ENCODE measurements around the gene PMM2.
"Not testable (repeated sequence)": the region's sequence is repeated elsewhere in the genome, so short reads cannot be mapped to it uniquely, and the experiment has no call there.

Gene PMM2

GRCh38 chr16:8798174-8798527 lies 512 bp downstream of the PMM2 start:
- peaks cover 88% of the 10 kb centered on the region for H3K36me3 Mint-ChIP-seq (ENCODE audit: low read depth)
- no peaks in the 10 kb centered on the region for H3K27me3 Mint-ChIP-seq
- no peaks in the 10 kb centered on the region for H3K9me3 Mint-ChIP-seq
- peak overlapping the region; percentile 98 for H3K4me3 Mint-ChIP-seq
- peak overlapping the region; percentile 96 for H3K27ac Mint-ChIP-seq
- peaks cover 58% of the 10 kb centered on the region for H3K4me1 Mint-ChIP-seq (ENCODE audit: low read depth)
- DNase-seq = no peak

GRCh38 chr16:8798535-8799157 lies 1.0 kb downstream of the PMM2 start:
- DNase-seq = no peak
- Mint-ChIP-seq H3K27me3 (no peaks in the 10 kb centered on the region), H3K4me3 (peak overlapping the region; percentile 98), H3K27ac (peak overlapping the region; percentile 96), H3K36me3 (ENCODE audit: low read depth) (peaks cover 89% of the 10 kb centered on the region), H3K9me3 (no peaks in the 10 kb centered on the region), H3K4me1 (ENCODE audit: low read depth) (peaks cover 58% of the 10 kb centered on the region)

DNA sequence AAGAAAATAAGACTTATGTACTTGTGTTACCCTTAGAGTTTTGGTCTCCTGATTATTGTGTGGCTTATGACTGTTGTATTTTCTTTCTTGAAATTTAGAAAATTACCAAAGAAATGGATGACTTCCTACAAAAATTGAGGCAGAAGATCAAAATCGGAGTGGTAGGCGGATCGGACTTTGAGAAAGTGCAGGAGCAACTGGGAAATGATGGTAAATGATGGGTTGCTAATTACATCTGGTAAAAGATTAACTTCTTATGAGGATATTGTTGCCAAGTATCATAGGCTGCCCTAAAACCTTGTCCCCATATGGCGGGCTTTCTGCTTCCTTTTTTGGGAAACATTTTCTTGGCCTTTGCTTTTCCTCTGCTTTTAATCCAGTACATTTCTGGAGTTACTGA lies 4.1 kb downstream of the PMM2 start:
- peaks cover 42% of the 10 kb centered on the region for H3K4me1 Mint-ChIP-seq (ENCODE audit: low read depth)
- no peaks in the 10 kb centered on the region for H3K9me3 Mint-ChIP-seq
- peak overlapping the region; percentile 47 for H3K27ac Mint-ChIP-seq
- no peak overlapping the region for H3K4me3 Mint-ChIP-seq
- DNase-seq = no peak
- H3K27me3 Mint-ChIP-seq = no peaks in the 10 kb centered on the region
- H3K36me3 Mint-ChIP-seq (ENCODE audit: low read depth) = peaks cover 95% of the 10 kb centered on the region

DNA sequence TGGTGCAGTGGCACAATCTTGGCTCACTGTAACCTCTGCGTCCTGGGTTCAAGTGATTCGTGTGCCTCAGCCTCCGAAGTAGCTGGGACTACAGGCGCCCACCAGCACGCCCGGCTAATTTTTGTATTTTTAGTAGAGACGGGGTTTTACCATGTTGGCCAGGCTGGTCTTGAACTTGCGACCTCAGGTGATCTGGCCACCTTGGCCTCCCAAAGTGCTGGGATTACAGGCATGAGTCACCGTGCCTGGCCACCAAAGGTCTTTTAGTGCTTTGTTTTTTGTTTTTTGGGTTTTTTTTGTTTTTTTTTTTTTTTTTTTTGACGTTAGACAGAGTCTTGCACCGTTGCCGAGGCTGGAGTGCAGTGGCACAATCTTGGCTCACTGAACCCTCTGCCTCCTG lies 6.1 kb downstream of the PMM2 start:
- not testable (repeated sequence) for H3K27me3 Mint-ChIP-seq, H3K27ac Mint-ChIP-seq, DNase-seq, H3K4me3 Mint-ChIP-seq, H3K9me3 Mint-ChIP-seq
- Mint-ChIP-seq H3K4me1 (ENCODE audit: low read depth) (peaks cover 32% of the 10 kb centered on the region), H3K36me3 (ENCODE audit: low read depth) (peaks cover 96% of the 10 kb centered on the region)

GRCh38 chr16:8804313-8804712 lies 6.7 kb downstream of the PMM2 start:
- Mint-ChIP-seq H3K36me3 (ENCODE audit: low read depth) (peaks cover 96% of the 10 kb centered on the region), H3K9me3 (no peaks in the 10 kb centered on the region), H3K27me3 (no peaks in the 10 kb centered on the region)

GRCh38 chr16:8806272-8806983 lies 8.8 kb downstream of the PMM2 start:
- Mint-ChIP-seq H3K27ac (no peak overlapping the region), H3K27me3 (no peaks in the 10 kb centered on the region), H3K36me3 (ENCODE audit: low read depth) (peaks cover 96% of the 10 kb centered on the region), H3K4me1 (ENCODE audit: low read depth) (peaks cover 13% of the 10 kb centered on the region), H3K4me3 (no peak overlapping the region), H3K9me3 (no peaks in the 10 kb centered on the region)
- DNase-seq = no peak

More at GRCh38 chr16:8804313-8804712, 6.7 kb downstream of the PMM2 start:
- H3K27ac Mint-ChIP-seq = peak overlapping the region; percentile 26
- H3K4me1 Mint-ChIP-seq (ENCODE audit: low read depth) = peaks cover 27% of the 10 kb centered on the region
- DNase-seq = no peak
- H3K4me3 Mint-ChIP-seq = no peak overlapping the region

DNA sequence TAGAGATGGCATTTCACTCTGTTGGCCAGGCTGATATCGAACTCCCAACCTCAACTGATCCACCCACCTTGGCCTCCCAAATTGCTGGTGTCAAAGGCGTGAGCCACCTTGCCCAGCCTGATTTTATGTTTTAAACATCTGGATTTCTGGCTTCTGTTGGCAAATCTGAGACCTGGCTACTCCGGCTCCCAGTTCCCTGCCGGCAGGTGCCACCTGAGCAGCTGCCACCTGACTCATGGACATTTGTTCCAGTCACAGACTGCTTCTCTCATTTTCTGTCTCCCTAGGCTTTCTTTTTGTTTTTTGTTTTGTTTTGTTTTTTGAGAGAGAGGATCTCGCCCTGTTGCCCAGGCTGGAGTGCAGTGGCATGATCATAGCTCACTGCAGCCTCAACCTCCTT lies 9.6 kb downstream of the PMM2 start:
- no peak for DNase-seq
- Mint-ChIP-seq H3K27me3 (no peaks in the 10 kb centered on the region), H3K4me3 (no peak overlapping the region), H3K9me3 (no peaks in the 10 kb centered on the region), H3K4me1 (ENCODE audit: low read depth) (peaks cover 10% of the 10 kb centered on the region), H3K27ac (no peak overlapping the region), H3K36me3 (ENCODE audit: low read depth) (peaks cover 96% of the 10 kb centered on the region)

DNA sequence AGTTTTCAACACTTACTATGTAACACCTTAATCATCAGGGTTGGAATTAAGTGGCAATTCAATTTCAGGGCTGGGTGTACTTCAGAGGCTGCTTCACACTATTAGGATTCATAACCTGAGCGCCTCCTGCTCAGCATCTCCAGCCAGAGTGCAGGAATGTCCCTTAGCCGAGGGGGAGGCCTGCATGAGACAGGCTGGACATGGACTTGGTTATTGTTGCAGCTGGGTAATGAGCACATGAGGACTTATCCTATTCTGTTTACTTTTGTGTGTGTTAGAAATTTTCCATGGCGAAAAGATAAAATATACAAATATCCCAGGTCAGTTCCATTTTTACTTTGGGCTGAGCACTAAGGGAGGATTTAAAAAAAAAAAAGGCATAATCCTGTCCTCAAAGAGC lies 10.4 kb downstream of the PMM2 start:
- Mint-ChIP-seq H3K27me3 (no peaks in the 10 kb centered on the region), H3K27ac (no peak overlapping the region), H3K36me3 (ENCODE audit: low read depth) (peaks cover 96% of the 10 kb centered on the region), H3K4me3 (no peak overlapping the region), H3K4me1 (ENCODE audit: low read depth) (peaks cover 9% of the 10 kb centered on the region), H3K9me3 (no peaks in the 10 kb centered on the region)
- no peak for DNase-seq

GRCh38 chr16:8808613-8809353 lies 11.1 kb downstream of the PMM2 start:
- Mint-ChIP-seq H3K4me3 (no peak overlapping the region), H3K27ac (no peak overlapping the region), H3K9me3 (no peaks in the 10 kb centered on the region), H3K36me3 (ENCODE audit: low read depth) (peaks cover 97% of the 10 kb centered on the region), H3K27me3 (no peaks in the 10 kb centered on the region), H3K4me1 (ENCODE audit: low read depth) (peaks cover 11% of the 10 kb centered on the region)
- no peak for DNase-seq

DNA sequence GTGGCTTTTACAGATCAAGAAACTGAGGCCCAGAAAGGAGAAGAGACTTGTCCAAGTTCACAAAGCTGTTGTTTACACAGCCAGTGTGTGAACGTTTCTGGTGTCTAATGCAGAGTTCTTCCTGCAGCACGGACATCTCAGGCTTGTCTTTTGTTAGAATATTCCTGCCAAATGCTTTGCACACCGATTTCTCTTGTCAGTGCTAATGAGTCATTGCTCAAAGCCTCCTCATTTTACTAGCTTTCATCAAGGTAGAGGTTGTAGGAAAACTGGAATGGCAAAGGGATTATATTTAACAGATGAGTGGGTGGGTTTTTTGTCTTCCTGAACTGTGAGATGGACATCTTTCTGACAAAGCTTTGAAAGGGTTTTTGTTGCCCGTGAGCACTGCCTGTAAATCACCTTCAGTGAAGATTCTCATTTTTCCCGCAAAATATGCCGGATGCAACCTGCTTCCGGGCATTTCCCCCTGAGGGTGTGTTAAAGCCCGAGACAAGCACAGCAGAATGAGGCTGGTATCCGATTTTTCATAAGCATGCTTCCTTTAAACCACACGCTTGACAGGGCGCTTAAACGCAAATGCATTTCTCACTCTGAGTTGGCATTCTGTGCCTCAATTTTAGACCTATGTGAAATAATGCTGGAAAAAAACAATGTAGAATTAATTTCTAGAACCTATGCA lies 14.7 kb downstream of the PMM2 start:
- H3K36me3 Mint-ChIP-seq (ENCODE audit: low read depth) = peaks cover 95% of the 10 kb centered on the region
- H3K27me3 Mint-ChIP-seq = no peaks in the 10 kb centered on the region
- H3K4me1 Mint-ChIP-seq (ENCODE audit: low read depth) = peaks cover 30% of the 10 kb centered on the region
- no peaks in the 10 kb centered on the region for H3K9me3 Mint-ChIP-seq
- no peak overlapping the region for H3K4me3 Mint-ChIP-seq
- peak overlapping the region; percentile 47 for H3K27ac Mint-ChIP-seq
- no peak for DNase-seq

- H3K4me1 Mint-ChIP-seq (ENCODE audit: low read depth) = peaks cover 34% of the 10 kb centered on the region
- no peaks in the 10 kb centered on the region for H3K27me3 Mint-ChIP-seq
- no peak overlapping the region for H3K4me3 Mint-ChIP-seq
- no peak for DNase-seq
- peak overlapping the region; percentile 62 for H3K27ac Mint-ChIP-seq
- H3K36me3 Mint-ChIP-seq (ENCODE audit: low read depth) = peaks cover 95% of the 10 kb centered on the region
- H3K9me3 Mint-ChIP-seq = no peaks in the 10 kb centered on the region
Measured at GRCh38 chr16:8814095-8814806, 16.6 kb downstream of the PMM2 start.

DNA sequence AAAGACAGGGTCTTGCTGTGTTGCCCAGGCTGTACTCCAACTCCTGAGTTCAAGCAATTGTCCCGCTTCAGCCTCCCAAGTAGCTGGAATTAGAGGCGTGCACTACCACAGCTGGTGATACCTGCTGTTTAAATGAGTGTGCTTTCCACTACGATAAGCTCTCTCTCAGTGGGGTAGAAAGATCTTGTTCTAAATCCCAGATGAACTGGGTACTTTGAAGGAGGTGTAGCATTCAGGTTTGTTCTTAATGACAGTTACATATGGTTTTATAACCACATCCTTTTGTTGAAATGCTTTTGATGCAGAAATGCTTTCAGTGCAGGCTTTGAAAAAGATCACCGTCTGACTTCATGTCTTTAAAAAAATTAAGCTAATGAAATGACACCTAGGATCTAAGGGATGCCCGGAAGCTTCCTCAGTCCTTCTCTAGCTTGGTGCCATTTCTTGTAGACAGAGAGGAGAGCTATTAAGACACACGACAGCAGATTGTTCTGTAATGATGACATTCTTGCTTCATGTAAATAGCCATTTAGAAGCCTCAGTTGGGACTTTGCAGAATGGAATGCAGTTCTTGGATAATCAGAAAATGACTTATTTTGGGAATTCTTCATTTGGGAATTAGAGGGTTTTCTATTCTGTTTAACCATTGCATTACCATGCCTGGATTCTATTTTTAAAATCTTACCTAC lies 19.5 kb downstream of the PMM2 start:
- Mint-ChIP-seq H3K27ac (peak overlapping the region; percentile 80), H3K4me1 (ENCODE audit: low read depth) (peaks cover 35% of the 10 kb centered on the region), H3K9me3 (no peaks in the 10 kb centered on the region), H3K27me3 (no peaks in the 10 kb centered on the region), H3K36me3 (ENCODE audit: low read depth) (peaks cover 95% of the 10 kb centered on the region), H3K4me3 (no peak overlapping the region)
- no peak for DNase-seq

- peaks cover 28% of the 10 kb centered on the region for H3K4me1 Mint-ChIP-seq (ENCODE audit: low read depth)
- no peak for DNase-seq
- H3K4me3 Mint-ChIP-seq = no peak overlapping the region
- H3K27ac Mint-ChIP-seq = no peak overlapping the region
- no peaks in the 10 kb centered on the region for H3K27me3 Mint-ChIP-seq
- H3K9me3 Mint-ChIP-seq = no peaks in the 10 kb centered on the region
- peaks cover 95% of the 10 kb centered on the region for H3K36me3 Mint-ChIP-seq (ENCODE audit: low read depth)
Measured at GRCh38 chr16:8818504-8819270, 21.0 kb downstream of the PMM2 start.

Data from activated T-cell treated with anti-CD3 and anti-CD28 coated beads, Interleukin-2, amount 50 U/mL, for 24 hours (primary cell).